HL-60 (cell line): ENCODE measurements around the gene NAB2.
"Not testable (repeated sequence)": the region's sequence is repeated elsewhere in the genome, so short reads cannot be mapped to it uniquely, and the experiment has no call there.

Experiments used
- DNase-seq, 2 experiments: peaks; one replicate each; pipeline ENCODE4 v3.0.0-alpha.2; 2010 to 2020; ENCODE audit warnings: low read depth in 1 of 2, low spot score in 1 of 2
- H3K27ac ChIP-seq: fragments of 250-450 bp; sonication (Bioruptor Pico); replicated peaks from 2 replicates; pipeline ENCODE4 v1.5.1; 2020; ENCODE audit warnings: mild to moderate bottlenecking, moderate library complexity
- H3K27me3 ChIP-seq: fragments of 250-450 bp; sonication (Bioruptor Pico); 2 replicates; pipeline ENCODE4 v1.5.1; 2021; ENCODE audit warnings: mild to moderate bottlenecking, moderate library complexity; ENCODE audit not compliant: insufficient read depth, poor library complexity, severe bottlenecking
- H3K4me3 ChIP-seq: replicated peaks from 2 replicates; pipeline ENCODE4 v1.5.1; 2011; ENCODE audit warnings: mild to moderate bottlenecking, control low read depth, low read length; ENCODE audit not compliant: insufficient read depth
- GABPA ChIP-seq: IDR thresholded peaks from 2 replicates; pipeline ENCODE4 v1.6.1; 2012; ENCODE audit warnings: low read depth
- POLR2AphosphoS5 ChIP-seq: IDR thresholded peaks from 2 replicates; pipeline ENCODE4 v1.6.1; 2012; ENCODE audit warnings: low read depth
- SPI1 ChIP-seq: IDR thresholded peaks from 2 replicates; pipeline ENCODE4 v1.6.1; 2012; ENCODE audit warnings: low read depth, mild to moderate bottlenecking, borderline replicate concordance
- TF ChIP-seq, protein P1 (sequence below): IDR thresholded peaks from one replicate; pipeline ENCODE4 v1.5.1; 2011; ENCODE audit warnings: low read length, control low read depth, inconsistent platforms; ENCODE audit not compliant: insufficient read depth
- TF ChIP-seq, protein P2 (sequence below): IDR thresholded peaks from 2 replicates; pipeline ENCODE4 v1.6.1; 2012; ENCODE audit warnings: low read depth; ENCODE audit not compliant: insufficient replicate concordance

NAB2 gene

DNA sequence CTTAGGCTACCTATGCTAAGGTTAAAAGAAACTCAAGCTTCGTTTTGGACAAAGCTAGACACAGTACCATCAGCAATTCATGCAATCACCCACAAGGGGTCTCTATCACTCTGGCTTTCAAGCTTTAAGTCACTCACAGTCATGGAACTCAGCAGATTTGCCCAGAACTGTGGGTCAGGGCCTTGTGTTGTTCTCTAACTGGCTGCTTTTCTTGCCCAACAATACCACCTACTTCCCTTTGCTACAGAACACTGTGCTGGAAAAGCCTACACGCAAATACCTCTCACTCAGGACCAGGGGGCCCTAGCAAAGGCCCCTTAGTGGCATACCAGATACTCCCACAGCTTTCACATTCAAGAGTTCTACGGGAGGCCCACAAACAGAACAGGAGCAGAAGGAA, 19.4 kb upstream of the NAB2 start:
- DNase-seq, result peak; percentile 95
- TF ChIP-seq, protein P1, sequence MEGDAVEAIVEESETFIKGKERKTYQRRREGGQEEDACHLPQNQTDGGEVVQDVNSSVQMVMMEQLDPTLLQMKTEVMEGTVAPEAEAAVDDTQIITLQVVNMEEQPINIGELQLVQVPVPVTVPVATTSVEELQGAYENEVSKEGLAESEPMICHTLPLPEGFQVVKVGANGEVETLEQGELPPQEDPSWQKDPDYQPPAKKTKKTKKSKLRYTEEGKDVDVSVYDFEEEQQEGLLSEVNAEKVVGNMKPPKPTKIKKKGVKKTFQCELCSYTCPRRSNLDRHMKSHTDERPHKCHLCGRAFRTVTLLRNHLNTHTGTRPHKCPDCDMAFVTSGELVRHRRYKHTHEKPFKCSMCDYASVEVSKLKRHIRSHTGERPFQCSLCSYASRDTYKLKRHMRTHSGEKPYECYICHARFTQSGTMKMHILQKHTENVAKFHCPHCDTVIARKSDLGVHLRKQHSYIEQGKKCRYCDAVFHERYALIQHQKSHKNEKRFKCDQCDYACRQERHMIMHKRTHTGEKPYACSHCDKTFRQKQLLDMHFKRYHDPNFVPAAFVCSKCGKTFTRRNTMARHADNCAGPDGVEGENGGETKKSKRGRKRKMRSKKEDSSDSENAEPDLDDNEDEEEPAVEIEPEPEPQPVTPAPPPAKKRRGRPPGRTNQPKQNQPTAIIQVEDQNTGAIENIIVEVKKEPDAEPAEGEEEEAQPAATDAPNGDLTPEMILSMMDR, result peak; percentile 87
- TF ChIP-seq SPI1, result peak; percentile 43; the same call in 1 of the 2 replicates
- no peak for TF ChIP-seq POLR2AphosphoS5
- TF ChIP-seq GABPA, result no peak
- TF ChIP-seq, protein P2, sequence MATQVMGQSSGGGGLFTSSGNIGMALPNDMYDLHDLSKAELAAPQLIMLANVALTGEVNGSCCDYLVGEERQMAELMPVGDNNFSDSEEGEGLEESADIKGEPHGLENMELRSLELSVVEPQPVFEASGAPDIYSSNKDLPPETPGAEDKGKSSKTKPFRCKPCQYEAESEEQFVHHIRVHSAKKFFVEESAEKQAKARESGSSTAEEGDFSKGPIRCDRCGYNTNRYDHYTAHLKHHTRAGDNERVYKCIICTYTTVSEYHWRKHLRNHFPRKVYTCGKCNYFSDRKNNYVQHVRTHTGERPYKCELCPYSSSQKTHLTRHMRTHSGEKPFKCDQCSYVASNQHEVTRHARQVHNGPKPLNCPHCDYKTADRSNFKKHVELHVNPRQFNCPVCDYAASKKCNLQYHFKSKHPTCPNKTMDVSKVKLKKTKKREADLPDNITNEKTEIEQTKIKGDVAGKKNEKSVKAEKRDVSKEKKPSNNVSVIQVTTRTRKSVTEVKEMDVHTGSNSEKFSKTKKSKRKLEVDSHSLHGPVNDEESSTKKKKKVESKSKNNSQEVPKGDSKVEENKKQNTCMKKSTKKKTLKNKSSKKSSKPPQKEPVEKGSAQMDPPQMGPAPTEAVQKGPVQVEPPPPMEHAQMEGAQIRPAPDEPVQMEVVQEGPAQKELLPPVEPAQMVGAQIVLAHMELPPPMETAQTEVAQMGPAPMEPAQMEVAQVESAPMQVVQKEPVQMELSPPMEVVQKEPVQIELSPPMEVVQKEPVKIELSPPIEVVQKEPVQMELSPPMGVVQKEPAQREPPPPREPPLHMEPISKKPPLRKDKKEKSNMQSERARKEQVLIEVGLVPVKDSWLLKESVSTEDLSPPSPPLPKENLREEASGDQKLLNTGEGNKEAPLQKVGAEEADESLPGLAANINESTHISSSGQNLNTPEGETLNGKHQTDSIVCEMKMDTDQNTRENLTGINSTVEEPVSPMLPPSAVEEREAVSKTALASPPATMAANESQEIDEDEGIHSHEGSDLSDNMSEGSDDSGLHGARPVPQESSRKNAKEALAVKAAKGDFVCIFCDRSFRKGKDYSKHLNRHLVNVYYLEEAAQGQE, result no peak
- no peak overlapping the region for H3K4me3 ChIP-seq
- H3K27me3 ChIP-seq, result no peaks in the 10 kb centered on the region
- peak overlapping the region; percentile 58 for H3K27ac ChIP-seq

DNA sequence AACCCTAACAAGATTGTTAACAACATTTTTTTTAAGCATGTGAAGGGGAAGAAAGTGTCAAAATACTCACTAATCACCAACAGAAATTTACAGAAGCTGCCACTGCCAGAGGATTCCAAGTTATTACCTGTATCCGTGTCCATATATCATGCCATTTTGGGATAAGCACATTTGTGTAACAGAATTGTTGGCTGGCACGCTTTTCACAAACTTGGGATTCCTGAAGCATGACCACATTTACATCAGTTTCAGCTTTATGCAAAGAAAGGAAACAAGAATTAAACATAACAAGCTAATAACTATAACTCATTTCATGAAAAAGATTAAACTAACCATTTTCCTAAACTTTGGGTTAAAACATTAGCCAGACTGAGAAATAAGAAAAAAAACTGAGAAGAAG, 16.3 kb upstream of the NAB2 start:
- Histone ChIP-seq H3K27ac (no peak overlapping the region), H3K4me3 (no peak overlapping the region), H3K27me3 (no peaks in the 10 kb centered on the region)
- TF ChIP-seq, protein P2, result no peak
- TF ChIP-seq SPI1, result no peak
- no peak for TF ChIP-seq GABPA
- TF ChIP-seq, protein P1, result no peak
- no peak for TF ChIP-seq POLR2AphosphoS5
- DNase-seq, result no peak

DNA sequence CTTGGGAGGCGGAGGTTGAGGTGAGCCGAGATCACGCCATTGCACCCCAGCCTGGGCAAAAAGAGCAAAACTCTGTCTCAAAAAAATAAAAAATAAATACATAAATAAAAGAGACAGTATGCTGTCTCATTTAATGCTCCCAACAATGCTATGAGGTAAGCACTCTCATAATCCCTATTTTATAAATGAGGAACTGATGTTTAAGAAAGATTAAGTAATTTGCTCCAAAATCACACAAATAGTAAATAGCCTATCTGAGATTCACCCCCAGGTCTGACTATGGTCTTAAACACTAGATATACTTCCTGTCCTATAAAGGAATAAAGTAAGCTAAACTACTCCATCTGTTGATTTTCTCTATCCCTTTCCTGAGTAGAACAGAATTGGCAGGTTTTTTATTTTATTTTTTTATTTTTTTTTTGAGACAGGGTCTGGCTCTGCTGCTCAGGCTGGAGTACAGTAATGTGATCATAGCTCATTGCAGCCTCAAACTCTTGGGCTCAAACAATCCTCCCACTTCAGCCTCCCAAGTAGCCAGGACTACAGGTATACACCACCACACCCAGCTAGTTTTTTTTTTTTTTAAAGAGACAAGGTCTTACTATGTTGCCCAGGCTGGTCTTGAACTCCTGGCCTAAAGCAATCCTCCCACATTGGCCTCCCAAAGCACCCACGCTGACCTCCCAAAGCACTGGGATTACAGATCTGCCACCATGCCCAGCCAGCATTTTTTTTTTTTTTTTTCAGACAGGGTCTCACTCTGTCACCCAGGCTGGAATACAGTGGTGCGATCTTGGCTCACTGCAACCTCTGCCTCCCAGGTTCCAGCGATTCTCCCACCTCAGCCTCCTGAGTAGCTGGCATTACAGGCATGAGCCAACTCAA, 15.1 kb upstream of the NAB2 start:
- H3K27ac ChIP-seq, DNase-seq, H3K27me3 ChIP-seq, H3K4me3 ChIP-seq: not testable (repeated sequence)

DNA sequence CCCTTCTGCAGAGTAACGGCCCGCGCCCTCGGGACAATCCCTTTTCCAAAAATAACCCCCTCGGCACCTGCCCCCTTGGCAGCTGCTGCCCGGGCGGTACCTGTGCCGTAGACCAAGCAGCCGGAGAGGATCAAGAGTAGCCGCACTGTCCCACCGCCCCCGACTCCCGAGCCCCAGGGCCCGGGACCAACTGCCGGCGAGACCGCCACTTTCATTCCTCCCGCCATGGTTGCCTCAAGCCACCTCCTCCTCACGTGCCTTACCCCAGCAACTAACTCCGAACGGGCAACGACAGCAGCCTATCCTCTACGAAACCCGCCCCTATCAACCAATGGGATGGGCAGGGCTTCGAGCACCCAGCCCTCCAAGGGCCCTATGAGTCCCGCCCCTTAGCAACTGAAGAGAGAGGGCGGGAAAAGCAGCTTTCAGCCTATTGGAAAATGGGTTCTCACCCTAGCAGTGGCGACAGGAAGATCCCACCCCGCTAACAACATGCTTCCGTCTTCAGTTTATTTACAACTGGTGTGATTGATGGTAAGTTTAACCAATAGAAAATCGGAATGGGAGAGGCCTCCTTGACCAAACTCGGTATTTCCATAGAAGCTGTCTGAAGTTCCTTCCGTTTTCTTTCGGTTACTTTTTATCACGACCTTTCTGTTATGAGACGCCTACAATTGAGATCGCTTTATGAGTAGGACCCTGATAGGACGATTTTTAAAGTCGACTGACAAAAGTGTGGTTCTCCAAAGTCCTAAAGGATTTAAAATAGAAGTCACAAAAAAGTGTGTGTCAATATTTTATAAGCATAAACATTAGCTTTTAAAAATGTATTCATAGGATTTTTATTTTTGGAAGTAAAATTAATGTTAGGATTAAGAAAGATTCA, 10.2 kb upstream of the NAB2 start, which contains the start of gene NEMP1:
NEMP1 (minus strand) TSS at position 273 of the 886 bp plus-strand sequence; CDS start at position 227, 46 bp downstream.
- Histone ChIP-seq H3K27ac (peak within 1 kb of the TSS; percentile 95), H3K4me3 (peak within 1 kb of the TSS; percentile 71), H3K27me3 (no peaks in the 10 kb centered on the region)
- DNase-seq, result peak; percentile 100
- TF ChIP-seq, protein P2, result peak; percentile 43
- peak; percentile 77 for TF ChIP-seq POLR2AphosphoS5
- TF ChIP-seq, protein P1, result no peak
- TF ChIP-seq GABPA, result peak; percentile 87
- TF ChIP-seq SPI1, result no peak
